SK-N-MC (cell line): ENCODE results near the gene ARHGAP9.

Experiments
- EZH2 ChIP-seq: fragments of 200-600 bp; sonication (generic); IDR thresholded peaks from one replicate; pipeline ENCODE4 v1.6.1; 2017; ENCODE audit warnings: antibody characterized with exemption
- POLR2AphosphoS5 ChIP-seq: IDR thresholded peaks from 2 replicates; pipeline ENCODE4 v1.6.1; 2012; ENCODE audit warnings: mild to moderate bottlenecking, low read depth, low read length, borderline replicate concordance

DNA sequence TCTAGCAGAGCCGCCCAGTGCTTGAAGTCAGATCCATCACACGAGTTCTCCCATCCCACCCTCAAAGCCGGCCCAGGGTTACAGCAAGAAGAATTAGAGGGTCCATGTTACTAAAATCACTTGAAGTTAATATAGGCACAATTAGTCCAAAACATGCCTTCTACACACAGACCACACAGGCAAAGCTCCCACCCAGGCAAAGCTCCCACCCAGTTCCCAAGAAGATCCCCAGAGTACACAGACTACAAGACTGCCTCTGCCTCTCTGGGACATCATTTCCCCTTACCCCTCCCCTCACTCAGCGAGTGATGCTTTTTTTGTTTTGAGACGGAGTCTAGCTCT, 16.8 kb downstream of the ARHGAP9 start:
- TF ChIP-seq POLR2AphosphoS5: no peak; the same call in 1 of the 2 replicates
- no peak for TF ChIP-seq EZH2
